Measurements from ENCODE around the gene SLC9B1. TPM values are rescaled to one million over a fixed set of nuclear protein-coding genes. Genes with fewer than 3 reads are reported as not detected.
"Not testable (repeated sequence)": the region's sequence is repeated elsewhere in the genome, so short reads cannot be mapped to it uniquely, and the experiment has no call there.

SLC9B1 gene
- total and polyA plus RNA-seq, 3 donors from 2014 or later, result 23.4 to 108 (median 27.2) TPM

DNA sequence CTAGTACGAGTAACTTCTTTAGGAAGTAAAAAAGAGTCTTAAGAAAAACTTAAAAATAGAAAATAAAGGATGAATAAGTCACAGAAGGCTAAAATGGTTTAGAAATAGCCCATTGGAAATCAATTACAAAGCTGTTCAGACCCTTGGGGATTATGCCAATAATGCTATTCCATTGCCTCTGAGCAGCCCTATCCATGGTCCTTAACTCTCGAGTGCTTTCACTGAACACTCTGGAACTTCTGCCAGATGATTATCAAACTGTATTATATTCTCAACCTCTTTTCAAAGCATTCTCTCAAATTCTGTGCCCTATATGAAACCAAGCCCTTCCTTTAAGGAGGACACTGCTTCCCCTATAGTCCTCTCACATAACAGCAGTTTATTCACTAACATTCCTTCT, 17.0 kb downstream of the SLC9B1 start:
- WGBS, 2 donors, result 76 to 80% methylated on average over 2 of the region's 2 CpGs
- H3K9me3 ChIP-seq, result no peaks in the 10 kb centered on the region
- no peak for DNase-seq

DNA sequence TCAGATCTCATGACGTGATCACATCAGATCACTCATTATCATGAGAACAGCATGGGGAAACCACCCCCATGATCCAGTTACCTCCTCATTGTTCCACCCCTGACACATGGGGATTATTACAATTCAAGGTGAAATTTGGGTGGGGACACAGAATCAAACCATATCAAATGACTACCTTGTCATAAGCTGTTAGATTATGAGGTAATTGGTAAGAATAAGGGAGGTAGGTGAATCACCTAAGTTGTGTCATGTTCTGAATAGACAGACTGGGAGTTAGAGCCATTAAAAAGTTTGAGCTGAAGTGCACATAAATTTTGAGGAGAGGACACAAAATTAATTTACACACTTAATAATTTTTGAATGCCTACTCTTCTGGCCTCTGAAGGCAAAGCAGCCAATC, 24.7 kb downstream of the SLC9B1 start:
- TF ChIP-seq POLR2A (IDR thresholded peaks at IDR 0.05), result no peak
- TF ChIP-seq, protein P1, sequence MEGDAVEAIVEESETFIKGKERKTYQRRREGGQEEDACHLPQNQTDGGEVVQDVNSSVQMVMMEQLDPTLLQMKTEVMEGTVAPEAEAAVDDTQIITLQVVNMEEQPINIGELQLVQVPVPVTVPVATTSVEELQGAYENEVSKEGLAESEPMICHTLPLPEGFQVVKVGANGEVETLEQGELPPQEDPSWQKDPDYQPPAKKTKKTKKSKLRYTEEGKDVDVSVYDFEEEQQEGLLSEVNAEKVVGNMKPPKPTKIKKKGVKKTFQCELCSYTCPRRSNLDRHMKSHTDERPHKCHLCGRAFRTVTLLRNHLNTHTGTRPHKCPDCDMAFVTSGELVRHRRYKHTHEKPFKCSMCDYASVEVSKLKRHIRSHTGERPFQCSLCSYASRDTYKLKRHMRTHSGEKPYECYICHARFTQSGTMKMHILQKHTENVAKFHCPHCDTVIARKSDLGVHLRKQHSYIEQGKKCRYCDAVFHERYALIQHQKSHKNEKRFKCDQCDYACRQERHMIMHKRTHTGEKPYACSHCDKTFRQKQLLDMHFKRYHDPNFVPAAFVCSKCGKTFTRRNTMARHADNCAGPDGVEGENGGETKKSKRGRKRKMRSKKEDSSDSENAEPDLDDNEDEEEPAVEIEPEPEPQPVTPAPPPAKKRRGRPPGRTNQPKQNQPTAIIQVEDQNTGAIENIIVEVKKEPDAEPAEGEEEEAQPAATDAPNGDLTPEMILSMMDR (IDR thresholded peaks at IDR 0.05), result no peak
- no peak overlapping the region for H3K4me3 ChIP-seq
- H3K4me1 ChIP-seq, result no peaks in the 10 kb centered on the region
- H3K9me3 ChIP-seq, result no peaks in the 10 kb centered on the region
- H3K27ac ChIP-seq, result no peak overlapping the region
- no peaks in the 10 kb centered on the region for H3K27me3 ChIP-seq
- WGBS, 2 donors, result 82 to 93% methylated on average over 1 of the region's 1 CpG
- DNase-seq, result no peak
- intact Hi-C loops (cut with DNase I; ENCODE audit: low total_unique reads), result no loop called here
- no peaks in the 10 kb centered on the region for H3K36me3 ChIP-seq (ENCODE audit: low read depth, missing control alignments)

More for the DNA sequence above, 17.0 kb downstream of the SLC9B1 start:
- TF ChIP-seq POLR2A (IDR thresholded peaks at IDR 0.05), result no peak
- TF ChIP-seq, protein P1 (IDR thresholded peaks at IDR 0.05), result no peak
- H3K4me1 ChIP-seq, result no peaks in the 10 kb centered on the region
- no peak overlapping the region for H3K4me3 ChIP-seq
- intact Hi-C loops (cut with DNase I; ENCODE audit: low total_unique reads), result no loop called here
- H3K27me3 ChIP-seq, result no peaks in the 10 kb centered on the region
- H3K36me3 ChIP-seq (ENCODE audit: low read depth, missing control alignments), result no peaks in the 10 kb centered on the region
- H3K27ac ChIP-seq, result no peak overlapping the region

GRCh38 chr4:102993985-102994384, 25.5 kb downstream of the SLC9B1 start:
- H3K9me3 ChIP-seq; DNase-seq; H3K36me3 ChIP-seq (ENCODE audit: low read depth, missing control alignments); H3K27me3 ChIP-seq; H3K4me1 ChIP-seq; intact Hi-C loops (cut with DNase I; ENCODE audit: low total_unique reads); H3K27ac ChIP-seq; H3K4me3 ChIP-seq: not testable (repeated sequence)

- H3K4me3 ChIP-seq, result no peak overlapping the region
- WGBS, 2 donors, result 98 to 100% methylated on average over 1 of the region's 1 CpG
- H3K36me3 ChIP-seq (ENCODE audit: low read depth, missing control alignments), result no peaks in the 10 kb centered on the region
- H3K9me3 ChIP-seq, result no peaks in the 10 kb centered on the region
- no peak overlapping the region for H3K27ac ChIP-seq
- no peaks in the 10 kb centered on the region for H3K27me3 ChIP-seq
- no peak for TF ChIP-seq POLR2A (IDR thresholded peaks at IDR 0.05)
- TF ChIP-seq, protein P1 (IDR thresholded peaks at IDR 0.05), result no peak
- intact Hi-C loops (cut with DNase I; ENCODE audit: low total_unique reads), result no loop called here
- DNase-seq, result no peak
- no peaks in the 10 kb centered on the region for H3K4me1 ChIP-seq
Measured at GRCh38 chr4:102988429-102989020, 31.0 kb downstream of the SLC9B1 start.

GRCh38 chr4:102981005-102981404, 38.5 kb downstream of the SLC9B1 start:
- Histone ChIP-seq H3K4me1 (no peaks in the 10 kb centered on the region), H3K4me3 (no peak overlapping the region), H3K9me3 (no peaks in the 10 kb centered on the region), H3K27ac (no peak overlapping the region), H3K27me3 (no peaks in the 10 kb centered on the region), H3K36me3 (ENCODE audit: low read depth, missing control alignments) (no peaks in the 10 kb centered on the region)
- WGBS, 2 donors, result 94 to 98% methylated on average over 2 of the region's 2 CpGs
- intact Hi-C loops (cut with DNase I; ENCODE audit: low total_unique reads), result no loop called here
- TF ChIP-seq, protein P1 (IDR thresholded peaks at IDR 0.05), result no peak
- no peak for DNase-seq

- H3K9me3 ChIP-seq; DNase-seq; H3K4me3 ChIP-seq; intact Hi-C loops (cut with DNase I; ENCODE audit: low total_unique reads); H3K36me3 ChIP-seq (ENCODE audit: low read depth, missing control alignments); H3K27ac ChIP-seq; H3K4me1 ChIP-seq; H3K27me3 ChIP-seq: not testable (repeated sequence)
- 92 to 94% methylated on average over 2 of the region's 2 CpGs for WGBS, 2 donors
Measured at GRCh38 chr4:102961813-102962212, 57.7 kb downstream of the SLC9B1 start.

Measured in testis (tissue), 3 donors.